K562 (cell line): Measurements from ENCODE around the gene PQBP1. TPM values are rescaled to one million over a fixed set of nuclear protein-coding genes. Genes with fewer than 3 reads are reported as not detected.

Experiments
- ATAC-seq: fragments of 200-7000 bp; cut with Tn5 transposase; 3 replicates; pipeline ENCODE4 v1.9.1; 2020; ENCODE audit warnings: moderate library complexity
- BruUV-seq: library from RNA; stranded (reverse); fragments of 400-500 nt; replicated peaks from 2 replicates; lab custom pipeline; 2021; lab: Mats Ljungman, UMichigan
- CTCF ChIA-PET: fragments of 300-600 bp; formaldehyde crosslinking; extraction: SDS; loops from one replicate; lab custom pipeline; 2021; ENCODE audit warnings: low intra/inter-chr PET ratio; lab: Yijun Ruan, JAX
- POLR2A ChIA-PET: fragments of 300-600, 350-650 bp; sonication (Branson Sonifier 250); formaldehyde crosslinking; extraction: SDS; loops from one replicate; lab custom pipeline; 2021; ENCODE audit warnings: antibody characterized with exemption, inconsistent platforms; lab: Yijun Ruan, JAX
- DNase-seq, 4 experiments: peaks; one replicate each; pipeline versions ENCODE4 v3.0.0 to v3.0.0-alpha.2; 2011 to 2018; ENCODE audit warnings: low spot score in 3 of 4, mixed read lengths in 3 of 4; ENCODE audit errors: extremely low read depth in 1 of 4
- FAIRE-seq: peaks from 2 replicates; lab custom pipeline; 2011; peaks lifted over from hg19 to GRCh38; lab: Jason Lieb, UNC
- H2AFZ ChIP-seq: 2 replicates; pipeline ENCODE4 v1.6.0; 2011; ENCODE audit warnings: low read depth, low read length, control low read depth, inconsistent platforms
- H3K27ac ChIP-seq: fragments of 200-600 bp; 3 replicates; pipeline ENCODE4 v1.8.0; 2011; ENCODE audit warnings: low read depth, mild to moderate bottlenecking, control low read depth, inconsistent platforms, low read length, moderate library complexity, mixed read lengths; ENCODE audit errors: extremely low read depth
- H3K27me3 ChIP-seq, 2 experiments: fragments of 300-600 bp in 1 of 2; 2 replicates in 1 of 2; 3 replicates in 1 of 2; pipeline versions ENCODE4 v1.6.0 to v1.8.0; 2011; ENCODE audit warnings: inconsistent platforms in 2 of 2, low read length in 2 of 2, mild to moderate bottlenecking in 1 of 2, mixed read lengths in 1 of 2, moderate library complexity in 1 of 2; ENCODE audit not compliant: control insufficient read depth in 2 of 2, insufficient read depth in 2 of 2
- H3K36me3 ChIP-seq: fragments of 300-600 bp; 3 replicates; pipeline ENCODE4 v1.8.0; 2011; ENCODE audit warnings: mild to moderate bottlenecking, low read length, inconsistent platforms; ENCODE audit not compliant: control insufficient read depth, insufficient read depth
- H3K4me1 ChIP-seq, 2 experiments: fragments of 200-600 bp in 1 of 2; replicated peaks in 1 of 2; 2 replicates in 1 of 2; 3 replicates in 1 of 2; pipeline versions ENCODE4 v1.5.1 to v1.8.0; 2011; ENCODE audit warnings: inconsistent platforms in 2 of 2, low read length in 2 of 2, mild to moderate bottlenecking in 1 of 2, mixed read lengths in 1 of 2, moderate library complexity in 1 of 2; ENCODE audit not compliant: control insufficient read depth in 2 of 2, insufficient read depth in 2 of 2
- H3K4me2 ChIP-seq: 2 replicates; pipeline ENCODE4 v1.6.1; 2011; ENCODE audit warnings: low read length, control low read depth, inconsistent platforms, mixed read lengths; ENCODE audit not compliant: insufficient read depth
- H3K4me3 ChIP-seq: fragments of 200-600 bp; sonication (generic), shearing (Covaris generic); 2 replicates; pipeline ENCODE4 v1.5.1; 2016; ENCODE audit warnings: control low read depth, inconsistent platforms
- H3K79me2 ChIP-seq: fragments of 200-600 bp; 3 replicates; pipeline ENCODE4 v1.8.0; 2011; ENCODE audit warnings: low read length, inconsistent platforms; ENCODE audit not compliant: control insufficient read depth, insufficient read depth
- H3K9ac ChIP-seq, 2 experiments: 2 replicates each; pipeline versions ENCODE4 v1.6.0 to v1.6.1; 2011; ENCODE audit warnings: low read depth in 2 of 2, low read length in 2 of 2, control low read depth in 1 of 2, inconsistent platforms in 1 of 2, mild to moderate bottlenecking in 1 of 2, mixed read lengths in 1 of 2; ENCODE audit not compliant: insufficient read depth in 1 of 2
- H3K9me1 ChIP-seq: one replicate; pipeline ENCODE4 v1.6.0; 2011; ENCODE audit warnings: inconsistent platforms, mild to moderate bottlenecking, low read length, moderate library complexity; ENCODE audit not compliant: control insufficient read depth, insufficient read depth
- H3K9me3 ChIP-seq: replicated peaks from 2 replicates; pipeline ENCODE4 v1.5.1; 2011; ENCODE audit warnings: low read depth, low read length, inconsistent platforms; ENCODE audit not compliant: control insufficient read depth, insufficient read depth
- H4K20me1 ChIP-seq: replicated peaks from 2 replicates; pipeline ENCODE4 v1.6.1; 2011; ENCODE audit warnings: low read length, inconsistent platforms, mixed read lengths; ENCODE audit not compliant: control insufficient read depth, insufficient read depth
- ELF1 ChIP-seq: fragments of 200-800 bp; sonication (Bioruptor generic); IDR thresholded peaks from 2 replicates; pipeline ENCODE4 v1.6.1; 2016; ENCODE audit warnings: missing genetic modification characterization, missing compliant biosample characterization
- ERF ChIP-seq: fragments of 450-650 bp; formaldehyde crosslinking; IDR thresholded peaks from 2 replicates; pipeline ENCODE4 v1.4.0; 2020; ENCODE audit warnings: mild to moderate bottlenecking, mixed read lengths
- FOXP1 ChIP-seq: sonication (generic); formaldehyde crosslinking; IDR thresholded peaks from 2 replicates; pipeline ENCODE4 v1.8.0; 2022; ENCODE audit warnings: mild to moderate bottlenecking, missing genetic modification reagents
- HMG20B ChIP-seq: fragments of 250-450 bp; sonication (Bioruptor Pico); IDR thresholded peaks from 2 replicates; pipeline ENCODE4 v1.5.0; 2021; ENCODE audit warnings: mild to moderate bottlenecking
- PML ChIP-seq: IDR thresholded peaks from 2 replicates; pipeline ENCODE4 v1.6.1; 2012; ENCODE audit warnings: low read length, inconsistent platforms
- ZNF282 ChIP-seq: sonication (generic); formaldehyde crosslinking; IDR thresholded peaks from 2 replicates; pipeline ENCODE4 v1.8.1; 2023; ENCODE audit warnings: missing genetic modification reagents
- ZNF445 ChIP-seq: fragments of 250-450 bp; sonication (Bioruptor Pico); IDR thresholded peaks from 2 replicates; pipeline ENCODE4 v1.4.0; 2020; ENCODE audit warnings: low read depth, mild to moderate bottlenecking, moderate library complexity
- WGBS: fragments of 100-300 bp; shearing (Covaris generic); methylation state at CpG from one replicate; pipeline ENCODE4 v1.1.6; 2016; ENCODE audit warnings: low coverage, mixed read lengths; ENCODE audit not compliant: insufficient coverage; ENCODE audit errors: missing lambda C conversion rate; 5-methylcytosine and 5-hydroxymethylcytosine counted together
- in situ Hi-C: fragments of 300-500 bp; cut with MboI; formaldehyde crosslinking; loops from 4 replicates; pipeline ENCODE4 v1.15.0; 2018; ENCODE audit warnings: inconsistent platforms, mixed read lengths
- intact Hi-C: fragments of 100-400 bp; cut with micrococcal nuclease; formaldehyde crosslinking; loops from 2 replicates; pipeline ENCODE4 v1.14.2; 2022
- polyA plus RNA-seq, 8 experiments: library from polyadenylated mRNA; depleted of rRNA in 4 of 8; stranded (reverse) in 5 of 8; unstranded in 3 of 8; fragments of >200 nt; fragmentation: Nextera tagmentation in 2 of 8; fragmentation: Illumina TruSeq in 1 of 8; extraction: Ambion mirVana in 2 of 8; extraction: Trizol in 1 of 8; gene quantifications; 2 replicates each; pipeline versions ENCODE4 v1.2.1 to v1.2.3, GENCODE V29; 2011 to 2014; ENCODE audit warnings: inconsistent platforms in 1 of 8, missing spikeins in 1 of 8
- total RNA-seq, 7 experiments: library from RNA; depleted of rRNA in 6 of 7; stranded (reverse); fragments of >200 nt in 6 of 7; fragmentation: Illumina TruSeq in 2 of 7; extraction: Trizol in 2 of 7; gene quantifications; 2 replicates each; pipeline versions ENCODE4 v1.2.1 to v1.2.3, GENCODE V29; 2011 to 2021; ENCODE audit warnings: low replicate concordance in 1 of 7
- TF ChIP-seq, protein P1 (sequence below): fragments of 250-450 bp; sonication (Bioruptor Pico); IDR thresholded peaks from 2 replicates; pipeline ENCODE4 v1.5.0; 2021
- TF ChIP-seq, protein P2 (sequence below): fragments of 200-600 bp; sonication (generic); IDR thresholded peaks from one replicate; pipeline ENCODE4 v1.6.1; 2012; ENCODE audit warnings: mild to moderate bottlenecking, low read depth, low read length, inconsistent platforms

The PQBP1 gene
- total and polyA plus RNA-seq, 9 of the 15 experiments (the other 6 are each of a cell fraction or from before 2014, with no cell fraction given): 41.3 to 262 (median 112) TPM

DNA sequence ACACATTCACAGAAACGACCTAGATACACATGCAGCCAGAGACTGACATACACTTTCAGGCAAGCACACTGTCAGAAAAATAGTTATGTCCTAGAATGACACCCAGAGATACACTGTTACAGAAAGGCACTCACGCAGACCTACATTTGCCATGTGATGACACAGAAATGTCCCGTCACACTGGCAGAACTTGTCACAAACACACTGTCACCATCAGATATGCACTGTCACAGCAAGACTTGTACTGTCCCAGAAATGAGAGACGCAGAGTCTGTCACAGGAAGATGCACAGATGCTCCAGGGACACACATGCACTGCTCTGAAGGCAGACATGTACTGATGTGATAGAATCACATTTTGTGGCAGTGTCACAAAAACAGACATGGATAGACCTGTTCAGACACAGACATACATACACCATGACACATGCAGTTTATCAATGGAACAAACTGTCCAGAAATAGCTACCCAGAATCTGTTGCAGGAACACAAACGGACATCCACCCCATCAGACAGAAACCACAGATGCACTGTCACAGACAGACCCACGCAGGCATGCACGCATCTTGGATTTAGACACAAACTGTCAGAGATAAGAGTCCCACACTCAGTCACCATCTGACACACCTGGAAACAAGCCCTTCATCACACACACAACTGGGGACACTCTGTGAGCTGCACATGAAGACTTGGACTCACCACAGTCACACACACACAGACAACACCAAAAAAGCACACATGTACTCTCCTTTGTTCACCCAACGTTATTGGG is 22.4 kb downstream of the PQBP1 start:
- H3K4me1 ChIP-seq: peaks cover 22 to 30% of the 10 kb centered on the region in 2 experiments; a peak in 4 of 5 replicates
- ATAC-seq (peak; percentile 3), DNase-seq (peak in 2 of 4 experiments; percentile 26 to 61), FAIRE-seq (peak; percentile 74)
- H3K27ac ChIP-seq: peak overlapping the region; percentile 77
- peak overlapping the region in 1 of 2 experiments; percentile 59; a peak in 3 of 4 replicates for H3K9ac ChIP-seq
- WGBS: 1% methylated on average over 6 of the region's 8 CpGs
- ChIA-PET CTCF (no interaction called here), POLR2A (interaction anchor here (1.0 kb wide), 1 partner anchor 17 kb away, joined by 4 read pairs; no protein-coding TSS in a partner anchor)
- in situ Hi-C loops (no loop called here), intact Hi-C loops (loop anchor here (1.0 to 10.0 kb wide), 3 partner anchors 17 to 285 kb away; partner anchors contain the start of gene TFE3)
- H2AFZ ChIP-seq: no peak overlapping the region
- peaks cover 21% of the 10 kb centered on the region for H4K20me1 ChIP-seq
- BruUV-seq: no TSS peak
- no peaks in the 10 kb centered on the region for H3K9me1 ChIP-seq
- H3K27me3 ChIP-seq: no peaks in the 10 kb centered on the region; a peak in 1 of 5 replicates
- peak overlapping the region; percentile 89 for H3K4me3 ChIP-seq
- peaks cover 56% of the 10 kb centered on the region for H3K36me3 ChIP-seq
- no peaks in the 10 kb centered on the region for H3K9me3 ChIP-seq
- peak overlapping the region; percentile 97 for H3K4me2 ChIP-seq
- H3K79me2 ChIP-seq: peaks cover 53% of the 10 kb centered on the region
- TF ChIP-seq, protein P1, sequence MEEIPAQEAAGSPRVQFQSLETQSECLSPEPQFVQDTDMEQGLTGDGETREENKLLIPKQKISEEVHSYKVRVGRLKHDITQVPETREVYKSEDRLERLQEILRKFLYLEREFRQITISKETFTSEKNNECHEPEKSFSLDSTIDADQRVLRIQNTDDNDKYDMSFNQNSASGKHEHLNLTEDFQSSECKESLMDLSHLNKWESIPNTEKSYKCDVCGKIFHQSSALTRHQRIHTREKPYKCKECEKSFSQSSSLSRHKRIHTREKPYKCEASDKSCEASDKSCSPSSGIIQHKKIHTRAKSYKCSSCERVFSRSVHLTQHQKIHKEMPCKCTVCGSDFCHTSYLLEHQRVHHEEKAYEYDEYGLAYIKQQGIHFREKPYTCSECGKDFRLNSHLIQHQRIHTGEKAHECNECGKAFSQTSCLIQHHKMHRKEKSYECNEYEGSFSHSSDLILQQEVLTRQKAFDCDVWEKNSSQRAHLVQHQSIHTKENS: no peak
- TF ChIP-seq, protein P2, sequence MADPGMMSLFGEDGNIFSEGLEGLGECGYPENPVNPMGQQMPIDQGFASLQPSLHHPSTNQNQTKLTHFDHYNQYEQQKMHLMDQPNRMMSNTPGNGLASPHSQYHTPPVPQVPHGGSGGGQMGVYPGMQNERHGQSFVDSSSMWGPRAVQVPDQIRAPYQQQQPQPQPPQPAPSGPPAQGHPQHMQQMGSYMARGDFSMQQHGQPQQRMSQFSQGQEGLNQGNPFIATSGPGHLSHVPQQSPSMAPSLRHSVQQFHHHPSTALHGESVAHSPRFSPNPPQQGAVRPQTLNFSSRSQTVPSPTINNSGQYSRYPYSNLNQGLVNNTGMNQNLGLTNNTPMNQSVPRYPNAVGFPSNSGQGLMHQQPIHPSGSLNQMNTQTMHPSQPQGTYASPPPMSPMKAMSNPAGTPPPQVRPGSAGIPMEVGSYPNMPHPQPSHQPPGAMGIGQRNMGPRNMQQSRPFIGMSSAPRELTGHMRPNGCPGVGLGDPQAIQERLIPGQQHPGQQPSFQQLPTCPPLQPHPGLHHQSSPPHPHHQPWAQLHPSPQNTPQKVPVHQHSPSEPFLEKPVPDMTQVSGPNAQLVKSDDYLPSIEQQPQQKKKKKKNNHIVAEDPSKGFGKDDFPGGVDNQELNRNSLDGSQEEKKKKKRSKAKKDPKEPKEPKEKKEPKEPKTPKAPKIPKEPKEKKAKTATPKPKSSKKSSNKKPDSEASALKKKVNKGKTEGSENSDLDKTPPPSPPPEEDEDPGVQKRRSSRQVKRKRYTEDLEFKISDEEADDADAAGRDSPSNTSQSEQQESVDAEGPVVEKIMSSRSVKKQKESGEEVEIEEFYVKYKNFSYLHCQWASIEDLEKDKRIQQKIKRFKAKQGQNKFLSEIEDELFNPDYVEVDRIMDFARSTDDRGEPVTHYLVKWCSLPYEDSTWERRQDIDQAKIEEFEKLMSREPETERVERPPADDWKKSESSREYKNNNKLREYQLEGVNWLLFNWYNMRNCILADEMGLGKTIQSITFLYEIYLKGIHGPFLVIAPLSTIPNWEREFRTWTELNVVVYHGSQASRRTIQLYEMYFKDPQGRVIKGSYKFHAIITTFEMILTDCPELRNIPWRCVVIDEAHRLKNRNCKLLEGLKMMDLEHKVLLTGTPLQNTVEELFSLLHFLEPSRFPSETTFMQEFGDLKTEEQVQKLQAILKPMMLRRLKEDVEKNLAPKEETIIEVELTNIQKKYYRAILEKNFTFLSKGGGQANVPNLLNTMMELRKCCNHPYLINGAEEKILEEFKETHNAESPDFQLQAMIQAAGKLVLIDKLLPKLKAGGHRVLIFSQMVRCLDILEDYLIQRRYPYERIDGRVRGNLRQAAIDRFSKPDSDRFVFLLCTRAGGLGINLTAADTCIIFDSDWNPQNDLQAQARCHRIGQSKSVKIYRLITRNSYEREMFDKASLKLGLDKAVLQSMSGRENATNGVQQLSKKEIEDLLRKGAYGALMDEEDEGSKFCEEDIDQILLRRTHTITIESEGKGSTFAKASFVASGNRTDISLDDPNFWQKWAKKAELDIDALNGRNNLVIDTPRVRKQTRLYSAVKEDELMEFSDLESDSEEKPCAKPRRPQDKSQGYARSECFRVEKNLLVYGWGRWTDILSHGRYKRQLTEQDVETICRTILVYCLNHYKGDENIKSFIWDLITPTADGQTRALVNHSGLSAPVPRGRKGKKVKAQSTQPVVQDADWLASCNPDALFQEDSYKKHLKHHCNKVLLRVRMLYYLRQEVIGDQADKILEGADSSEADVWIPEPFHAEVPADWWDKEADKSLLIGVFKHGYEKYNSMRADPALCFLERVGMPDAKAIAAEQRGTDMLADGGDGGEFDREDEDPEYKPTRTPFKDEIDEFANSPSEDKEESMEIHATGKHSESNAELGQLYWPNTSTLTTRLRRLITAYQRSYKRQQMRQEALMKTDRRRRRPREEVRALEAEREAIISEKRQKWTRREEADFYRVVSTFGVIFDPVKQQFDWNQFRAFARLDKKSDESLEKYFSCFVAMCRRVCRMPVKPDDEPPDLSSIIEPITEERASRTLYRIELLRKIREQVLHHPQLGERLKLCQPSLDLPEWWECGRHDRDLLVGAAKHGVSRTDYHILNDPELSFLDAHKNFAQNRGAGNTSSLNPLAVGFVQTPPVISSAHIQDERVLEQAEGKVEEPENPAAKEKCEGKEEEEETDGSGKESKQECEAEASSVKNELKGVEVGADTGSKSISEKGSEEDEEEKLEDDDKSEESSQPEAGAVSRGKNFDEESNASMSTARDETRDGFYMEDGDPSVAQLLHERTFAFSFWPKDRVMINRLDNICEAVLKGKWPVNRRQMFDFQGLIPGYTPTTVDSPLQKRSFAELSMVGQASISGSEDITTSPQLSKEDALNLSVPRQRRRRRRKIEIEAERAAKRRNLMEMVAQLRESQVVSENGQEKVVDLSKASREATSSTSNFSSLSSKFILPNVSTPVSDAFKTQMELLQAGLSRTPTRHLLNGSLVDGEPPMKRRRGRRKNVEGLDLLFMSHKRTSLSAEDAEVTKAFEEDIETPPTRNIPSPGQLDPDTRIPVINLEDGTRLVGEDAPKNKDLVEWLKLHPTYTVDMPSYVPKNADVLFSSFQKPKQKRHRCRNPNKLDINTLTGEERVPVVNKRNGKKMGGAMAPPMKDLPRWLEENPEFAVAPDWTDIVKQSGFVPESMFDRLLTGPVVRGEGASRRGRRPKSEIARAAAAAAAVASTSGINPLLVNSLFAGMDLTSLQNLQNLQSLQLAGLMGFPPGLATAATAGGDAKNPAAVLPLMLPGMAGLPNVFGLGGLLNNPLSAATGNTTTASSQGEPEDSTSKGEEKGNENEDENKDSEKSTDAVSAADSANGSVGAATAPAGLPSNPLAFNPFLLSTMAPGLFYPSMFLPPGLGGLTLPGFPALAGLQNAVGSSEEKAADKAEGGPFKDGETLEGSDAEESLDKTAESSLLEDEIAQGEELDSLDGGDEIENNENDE: no peak
- TF ChIP-seq ZNF282 (CRISPR knock-in tag) (no peak), ERF (CRISPR knock-in tag) (no peak), ZNF445 (CRISPR knock-in tag) (no peak), FOXP1 (no peak), ELF1 (tag) (no peak), HMG20B (CRISPR knock-in tag) (no peak), PML (no peak)
